Loucy (cell line): Measurements from ENCODE around the gene RET.

Experiments
- EZH2phosphoT487 ChIP-seq: fragments of 200-600 bp; IDR thresholded peaks from 2 replicates; pipeline ENCODE4 v1.6.1; 2018; ENCODE audit warnings: antibody characterized with exemption, mild to moderate bottlenecking, moderate library complexity, borderline replicate concordance
- TF ChIP-seq, protein P1 (sequence below): fragments of 200-600 bp; sonication (generic); conservative IDR thresholded peaks from 2 replicates; pipeline ENCODE4 v1.5.1; 2014; ENCODE audit warnings: mild to moderate bottlenecking, antibody characterized with exemption, low read length

DNA sequence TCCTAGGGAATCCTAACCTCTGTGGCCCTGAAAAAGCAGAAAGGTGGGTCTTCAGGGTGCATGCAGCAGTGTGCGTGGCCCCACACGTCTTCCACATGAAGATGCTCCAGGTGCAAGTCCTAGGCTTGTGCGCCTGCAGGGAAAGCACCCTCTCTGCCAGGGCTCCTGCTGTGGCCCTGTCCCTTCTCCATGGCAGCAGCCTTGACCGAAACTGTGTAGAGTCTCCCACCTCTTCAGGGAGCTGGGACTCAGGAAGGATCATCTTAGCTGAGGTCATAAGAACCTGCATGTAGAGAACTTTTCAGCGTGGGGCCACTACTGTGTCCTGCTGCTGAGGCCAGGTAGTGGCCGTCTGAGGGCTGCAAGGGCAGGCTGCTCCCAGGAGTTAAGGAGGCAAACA, 55.0 kb downstream of the RET start:
- TF ChIP-seq, protein P1, sequence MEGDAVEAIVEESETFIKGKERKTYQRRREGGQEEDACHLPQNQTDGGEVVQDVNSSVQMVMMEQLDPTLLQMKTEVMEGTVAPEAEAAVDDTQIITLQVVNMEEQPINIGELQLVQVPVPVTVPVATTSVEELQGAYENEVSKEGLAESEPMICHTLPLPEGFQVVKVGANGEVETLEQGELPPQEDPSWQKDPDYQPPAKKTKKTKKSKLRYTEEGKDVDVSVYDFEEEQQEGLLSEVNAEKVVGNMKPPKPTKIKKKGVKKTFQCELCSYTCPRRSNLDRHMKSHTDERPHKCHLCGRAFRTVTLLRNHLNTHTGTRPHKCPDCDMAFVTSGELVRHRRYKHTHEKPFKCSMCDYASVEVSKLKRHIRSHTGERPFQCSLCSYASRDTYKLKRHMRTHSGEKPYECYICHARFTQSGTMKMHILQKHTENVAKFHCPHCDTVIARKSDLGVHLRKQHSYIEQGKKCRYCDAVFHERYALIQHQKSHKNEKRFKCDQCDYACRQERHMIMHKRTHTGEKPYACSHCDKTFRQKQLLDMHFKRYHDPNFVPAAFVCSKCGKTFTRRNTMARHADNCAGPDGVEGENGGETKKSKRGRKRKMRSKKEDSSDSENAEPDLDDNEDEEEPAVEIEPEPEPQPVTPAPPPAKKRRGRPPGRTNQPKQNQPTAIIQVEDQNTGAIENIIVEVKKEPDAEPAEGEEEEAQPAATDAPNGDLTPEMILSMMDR, result no peak
- no peak for TF ChIP-seq EZH2phosphoT487
